HUDEP-2 (cell line): ENCODE data around the gene CUX1.
"Not testable (repeated sequence)": the region's sequence is repeated elsewhere in the genome, so short reads cannot be mapped to it uniquely, and the experiment has no call there.

ENCODE experiments used
- DNase-seq, 76 experiments: peaks; one replicate each; lab custom pipeline; 2025; ENCODE audit not compliant: unreplicated experiment in 76 of 76; lab: John Stamatoyannopoulos, UW

The CUX1 gene

GRCh38 chr7:101906291-101907240 is 89.1 kb downstream of the CUX1 start:
- no peak for DNase-seq

- DNase-seq = no peak
Observed at GRCh38 chr7:101910991-101911799, 93.8 kb downstream of the CUX1 start.

GRCh38 chr7:101911800-101912715 is 94.6 kb downstream of the CUX1 start:
- DNase-seq = no peak

GRCh38 chr7:101912716-101913110 is 95.3 kb downstream of the CUX1 start:
- DNase-seq = no peak

GRCh38 chr7:101913247-101913721 is 95.9 kb downstream of the CUX1 start:
- DNase-seq = no peak

GRCh38 chr7:101913851-101914250 is 96.4 kb downstream of the CUX1 start:
- DNase-seq = peak in 2 of 76 experiments; percentile 2 to 13

GRCh38 chr7:101915000-101915399 is 97.6 kb downstream of the CUX1 start:
- no peak for DNase-seq

GRCh38 chr7:101916041-101916800 is 98.8 kb downstream of the CUX1 start:
- no peak for DNase-seq

GRCh38 chr7:101916876-101917275 is 99.5 kb downstream of the CUX1 start:
- DNase-seq = no peak

- DNase-seq = no peak
Observed at GRCh38 chr7:101917566-101917965, 100.1 kb downstream of the CUX1 start.

GRCh38 chr7:101918426-101918825 is 101.0 kb downstream of the CUX1 start:
- no peak for DNase-seq

GRCh38 chr7:101919363-101920115 is 102.1 kb downstream of the CUX1 start:
- no peak for DNase-seq

- no peak for DNase-seq
Observed at GRCh38 chr7:101921061-101921460, 103.6 kb downstream of the CUX1 start.

GRCh38 chr7:101921546-101922489 is 104.4 kb downstream of the CUX1 start:
- DNase-seq = not testable (repeated sequence)

- no peak for DNase-seq
Observed at GRCh38 chr7:101922631-101923601, 105.5 kb downstream of the CUX1 start.

GRCh38 chr7:101923602-101923985 is 106.2 kb downstream of the CUX1 start:
- DNase-seq = no peak

- DNase-seq = peak in 6 of 76 experiments; percentile 2 to 23 (median 10)
Observed at GRCh38 chr7:101924171-101924570, 106.7 kb downstream of the CUX1 start.
